Loucy (cell line): ENCODE results near the gene ZNF747.

Source experiments
- H2AFZ ChIP-seq: fragments of 200-600 bp; sonication (generic); 2 replicates; pipeline ENCODE4 v1.6.0; 2016; ENCODE audit warnings: antibody characterized with exemption, mild to moderate bottlenecking, low read length, moderate library complexity
- H3F3A ChIP-seq: fragments of 200-600 bp; 2 replicates; pipeline ENCODE4 v1.6.0; 2016; ENCODE audit warnings: antibody characterized with exemption, low read depth, mild to moderate bottlenecking
- H3K27me3 ChIP-seq: fragments of 200-600 bp; sonication (generic); 2 replicates; pipeline ENCODE4 v1.6.1; 2014; ENCODE audit warnings: low read length, mild to moderate bottlenecking; ENCODE audit not compliant: insufficient read depth, poor library complexity, severe bottlenecking
- H3K36me3 ChIP-seq: fragments of 200-600 bp; sonication (generic); 2 replicates; pipeline ENCODE4 v1.6.1; 2016; ENCODE audit warnings: low read length; ENCODE audit not compliant: insufficient read depth
- H3K4me1 ChIP-seq: fragments of 200-600 bp; sonication (generic); 2 replicates; pipeline ENCODE4 v1.5.1; 2014; ENCODE audit warnings: low read length, mild to moderate bottlenecking; ENCODE audit not compliant: insufficient read depth, poor library complexity, severe bottlenecking
- H3K4me2 ChIP-seq: fragments of 200-600 bp; sonication (generic); 2 replicates; pipeline ENCODE4 v1.6.0; 2014; ENCODE audit warnings: antibody characterized with exemption, low read length, low read depth, mild to moderate bottlenecking; ENCODE audit not compliant: poor library complexity, severe bottlenecking
- H3K4me3 ChIP-seq: fragments of 200-600 bp; sonication (generic); 2 replicates; pipeline ENCODE4 v1.5.1; 2014; ENCODE audit warnings: low read length, mild to moderate bottlenecking, mixed read lengths; ENCODE audit not compliant: poor library complexity, severe bottlenecking
- H3K79me2 ChIP-seq: fragments of 200-600 bp; sonication (generic); 2 replicates; pipeline ENCODE4 v1.6.1; 2014; ENCODE audit warnings: low read length; ENCODE audit not compliant: insufficient read depth
- H3K9ac ChIP-seq: fragments of 200-600 bp; sonication (generic); 2 replicates; pipeline ENCODE4 v1.6.0; 2014; ENCODE audit warnings: mild to moderate bottlenecking, low read depth, low read length, moderate library complexity; ENCODE audit not compliant: poor library complexity, severe bottlenecking
- H3K9me2 ChIP-seq: fragments of 200-600 bp; sonication (generic); replicated peaks from 2 replicates; pipeline ENCODE4 v1.6.1; 2016; ENCODE audit warnings: low read depth, low read length, mixed read lengths
- H3K9me3 ChIP-seq: fragments of 200-600 bp; sonication (generic); 2 replicates; pipeline ENCODE4 v1.6.1; 2014; ENCODE audit warnings: mild to moderate bottlenecking, antibody characterized with exemption, low read length, low read depth; ENCODE audit not compliant: insufficient read depth
- H4K20me1 ChIP-seq: fragments of 200-600 bp; sonication (generic); 2 replicates; pipeline ENCODE4 v1.6.0; 2014; ENCODE audit warnings: antibody characterized with exemption, low read length, mild to moderate bottlenecking; ENCODE audit not compliant: insufficient read depth, poor library complexity, severe bottlenecking
- CTCF ChIP-seq: fragments of 200-600 bp; sonication (generic); conservative IDR thresholded peaks from 2 replicates; pipeline ENCODE4 v1.5.1; 2014; ENCODE audit warnings: mild to moderate bottlenecking, antibody characterized with exemption, low read length
- EZH2phosphoT487 ChIP-seq: fragments of 200-600 bp; IDR thresholded peaks from 2 replicates; pipeline ENCODE4 v1.6.1; 2018; ENCODE audit warnings: antibody characterized with exemption, mild to moderate bottlenecking, moderate library complexity, borderline replicate concordance

ZNF747 gene

GRCh38 chr16:30557707-30557956 lies 23.0 kb upstream of the ZNF747 start:
- H3K9me2 ChIP-seq: no peaks in the 10 kb centered on the region
- H3K36me3 ChIP-seq: no peaks in the 10 kb centered on the region
- H3K9me3 ChIP-seq: no peaks in the 10 kb centered on the region
- peak overlapping the region; percentile 87 for H3K4me3 ChIP-seq
- peaks cover 22% of the 10 kb centered on the region for H3K4me1 ChIP-seq
- H3K4me2 ChIP-seq: peak overlapping the region; percentile 88
- H2AFZ ChIP-seq: peak overlapping the region; percentile 96
- H4K20me1 ChIP-seq: no peaks in the 10 kb centered on the region
- peaks cover 53% of the 10 kb centered on the region for H3K79me2 ChIP-seq
- H3F3A ChIP-seq: no peaks in the 10 kb centered on the region
- H3K9ac ChIP-seq: peak overlapping the region; percentile 96
- TF ChIP-seq EZH2phosphoT487: no peak
- no peak for TF ChIP-seq CTCF
- no peaks in the 10 kb centered on the region for H3K27me3 ChIP-seq

DNA sequence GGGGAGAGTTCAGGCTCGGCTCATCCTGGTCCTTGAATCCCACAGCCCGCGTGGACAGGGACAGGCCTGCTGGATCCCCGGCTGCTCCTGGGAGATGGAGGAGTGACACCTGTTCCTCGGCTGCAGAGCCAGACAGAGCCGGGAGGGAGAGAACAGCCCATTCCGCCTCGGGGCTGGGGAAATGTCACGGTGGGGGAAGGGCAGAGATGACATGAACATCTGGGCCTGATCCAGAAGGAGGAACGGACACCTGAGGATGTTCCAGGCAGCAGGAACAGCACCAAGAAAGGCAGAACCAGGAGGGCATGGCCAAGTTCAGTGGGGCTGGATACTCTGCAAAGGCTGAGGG lies 21.4 kb upstream of the ZNF747 start:
- Histone ChIP-seq H3K9me3 (no peaks in the 10 kb centered on the region), H3F3A (no peaks in the 10 kb centered on the region), H3K27me3 (no peaks in the 10 kb centered on the region), H3K36me3 (no peaks in the 10 kb centered on the region), H3K9ac (no peak overlapping the region), H2AFZ (no peak overlapping the region), H3K79me2 (peaks cover 56% of the 10 kb centered on the region), H3K4me1 (peaks cover 31% of the 10 kb centered on the region), H3K9me2 (no peaks in the 10 kb centered on the region), H3K4me2 (peak overlapping the region; percentile 88), H4K20me1 (no peaks in the 10 kb centered on the region), H3K4me3 (no peak overlapping the region)
- TF ChIP-seq CTCF (no peak), EZH2phosphoT487 (no peak)

GRCh38 chr16:30555315-30556124 lies 20.9 kb upstream of the ZNF747 start:
- H3K27me3 ChIP-seq: no peaks in the 10 kb centered on the region
- H2AFZ ChIP-seq: no peak overlapping the region
- peaks cover 56% of the 10 kb centered on the region for H3K79me2 ChIP-seq
- peaks cover 31% of the 10 kb centered on the region for H3K4me1 ChIP-seq
- no peaks in the 10 kb centered on the region for H3K36me3 ChIP-seq
- H3K4me2 ChIP-seq: no peak overlapping the region
- H4K20me1 ChIP-seq: no peaks in the 10 kb centered on the region
- H3K4me3 ChIP-seq: no peak overlapping the region
- H3K9ac ChIP-seq: no peak overlapping the region
- H3F3A ChIP-seq: no peaks in the 10 kb centered on the region
- TF ChIP-seq EZH2phosphoT487 (no peak), CTCF (no peak)
- H3K9me2 ChIP-seq: no peaks in the 10 kb centered on the region
- no peaks in the 10 kb centered on the region for H3K9me3 ChIP-seq
